Small intestine (tissue), 7 donors: ENCODE data around the gene FSIP1. TPM values are rescaled to one million over a fixed set of nuclear protein-coding genes. Genes with fewer than 3 reads are reported as not detected.

Experiments
- DNase-seq, 2 donors: peaks; one replicate each; pipeline versions ENCODE4 v3.0.0 to v3.0.0-alpha.2; 2013
- FAIRE-seq: peaks from 2 replicates; lab custom pipeline; 2012; peaks lifted over from hg19 to GRCh38; lab: Jason Lieb, UNC
- H3K27ac ChIP-seq, 3 donors: one replicate each; pipeline ENCODE4 v1.5.1; 2013; ENCODE audit warnings: low read length in 2 of 3, mild to moderate bottlenecking in 2 of 3, control low read depth in 1 of 3, inconsistent platforms in 1 of 3, low read depth in 1 of 3, moderate library complexity in 1 of 3
- H3K27me3 ChIP-seq, 3 donors: one replicate each; pipeline ENCODE4 v1.6.1; 2013; ENCODE audit warnings: low read length in 3 of 3, inconsistent platforms in 1 of 3; ENCODE audit not compliant: control insufficient read depth in 3 of 3, insufficient read depth in 3 of 3
- H3K36me3 ChIP-seq, 3 donors: one replicate each; pipeline ENCODE4 v1.6.1; 2013; ENCODE audit warnings: low read length in 3 of 3, inconsistent platforms in 1 of 3, low read depth in 1 of 3, mild to moderate bottlenecking in 1 of 3, moderate library complexity in 1 of 3; ENCODE audit not compliant: control insufficient read depth in 3 of 3, insufficient read depth in 2 of 3
- H3K4me1 ChIP-seq, 3 donors: one replicate each; pipeline ENCODE4 v1.6.1; 2013; ENCODE audit warnings: low read length in 2 of 3, inconsistent platforms in 1 of 3, low read depth in 1 of 3, mild to moderate bottlenecking in 1 of 3, moderate library complexity in 1 of 3; ENCODE audit not compliant: control insufficient read depth in 3 of 3, insufficient read depth in 2 of 3
- H3K4me3 ChIP-seq, 3 donors: one replicate each; pipeline ENCODE4 v1.5.1; 2013; ENCODE audit warnings: low read length in 3 of 3, control low read depth in 1 of 3, inconsistent platforms in 1 of 3, low read depth in 1 of 3, mild to moderate bottlenecking in 1 of 3, moderate library complexity in 1 of 3
- H3K9me3 ChIP-seq, 2 donors: one replicate each; pipeline ENCODE4 v1.6.1; 2013; ENCODE audit warnings: low read depth in 1 of 2, low read length in 1 of 2; ENCODE audit not compliant: control insufficient read depth in 2 of 2, insufficient read depth in 1 of 2
- WGBS, 3 donors: extraction: QIAGEN DNeasy Blood & Tissue Kit; methylation state at CpG; one replicate each; pipeline ENCODE4 v1.1.7; 2013; 5-methylcytosine and 5-hydroxymethylcytosine counted together
- polyA plus RNA-seq, 4 donors: library from polyadenylated mRNA; stranded (reverse) in 3 of 4; unstranded in 1 of 4; fragments of 200-250 nt in 3 of 4; fragments of 120-200 nt in 1 of 4; gene quantifications; one replicate each; pipeline versions ENCODE4 v1.2.1 to v1.2.3, GENCODE V29; 2013
- donor health status: healthy with polysubstance abuse.
- donor health status: control.
- donor health status: control.
- donor health status: Bipolar disorder and iron deficiency.
- donor health status: healthy.

Gene FSIP1
- polyA plus RNA-seq, 4 donors, result 0.12 to 0.72 TPM; not detected in 2

DNA sequence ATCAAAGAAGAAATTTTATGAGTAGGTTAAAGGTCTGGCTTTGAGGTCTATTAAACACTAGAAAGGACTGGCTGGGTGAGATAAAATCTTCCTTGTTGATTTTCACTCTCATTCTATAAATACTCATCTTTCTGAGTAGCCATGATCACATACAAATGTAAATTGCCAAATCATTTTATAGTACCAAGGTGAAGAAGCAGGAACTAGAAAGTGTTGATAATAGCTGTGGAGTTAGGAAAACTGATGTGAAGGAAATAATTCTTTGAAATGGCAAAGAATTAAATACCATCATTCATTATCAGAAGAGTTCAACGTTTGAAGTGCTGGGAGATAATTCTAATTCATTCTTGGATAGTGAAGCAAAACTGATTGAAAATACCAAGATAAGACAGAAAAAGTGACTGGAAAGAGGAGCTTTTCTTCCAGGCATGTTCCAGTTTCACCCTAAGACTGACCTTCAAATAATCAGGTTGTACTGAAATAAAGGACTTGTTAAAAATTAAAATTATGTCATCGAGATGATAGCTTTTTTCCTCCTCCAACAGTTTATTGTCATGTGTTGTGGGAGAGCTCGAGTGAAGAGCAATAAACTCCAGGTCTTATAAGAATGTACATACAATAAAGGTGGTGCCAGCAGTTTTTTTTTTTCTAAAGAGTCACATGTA, 184.3 kb downstream of the FSIP1 start:
- Histone ChIP-seq H3K27me3 (no peaks in the 10 kb centered on the region), H3K9me3 (no peaks in the 10 kb centered on the region), H3K27ac (no peak overlapping the region), H3K4me3 (no peak overlapping the region), H3K4me1 (no peaks in the 10 kb centered on the region), H3K36me3 (peaks cover 0 to 10% (median 6%) of the 10 kb centered on the region in 3 donors)
- peak in 1 of 2 donors; percentile 60 for DNase-seq
- no peak for FAIRE-seq
- WGBS, 3 donors, result 16 to 40% (median 36%) methylated on average over 3 of the region's 3 CpGs

- 91 to 97% (median 96%) methylated on average over 6 of the region's 6 CpGs for WGBS, 3 donors
These were observed 184.9 kb downstream of the FSIP1 start for GRCh38 chr15:39597751-39598185.

GRCh38 chr15:39597336-39597735, 185.3 kb downstream of the FSIP1 start:
- H3K4me3 ChIP-seq, result no peak overlapping the region
- H3K27ac ChIP-seq, result no peak overlapping the region
- H3K4me1 ChIP-seq, result no peaks in the 10 kb centered on the region
- DNase-seq (no peak), FAIRE-seq (no peak)
- H3K27me3 ChIP-seq, result no peaks in the 10 kb centered on the region
- peaks cover 0 to 15% (median 13%) of the 10 kb centered on the region in 3 donors for H3K36me3 ChIP-seq
- H3K9me3 ChIP-seq, result no peaks in the 10 kb centered on the region
- 83 to 96% (median 92%) methylated on average over 2 of the region's 2 CpGs for WGBS, 3 donors

More at GRCh38 chr15:39597751-39598185, 184.9 kb downstream of the FSIP1 start:
- H3K27me3 ChIP-seq, result no peaks in the 10 kb centered on the region
- no peak overlapping the region for H3K27ac ChIP-seq
- H3K36me3 ChIP-seq, result peaks cover 0 to 15% (median 11%) of the 10 kb centered on the region in 3 donors
- H3K4me3 ChIP-seq, result no peak overlapping the region
- no peaks in the 10 kb centered on the region for H3K9me3 ChIP-seq
- no peak for DNase-seq
- H3K4me1 ChIP-seq, result no peaks in the 10 kb centered on the region
- FAIRE-seq, result no peak

DNA sequence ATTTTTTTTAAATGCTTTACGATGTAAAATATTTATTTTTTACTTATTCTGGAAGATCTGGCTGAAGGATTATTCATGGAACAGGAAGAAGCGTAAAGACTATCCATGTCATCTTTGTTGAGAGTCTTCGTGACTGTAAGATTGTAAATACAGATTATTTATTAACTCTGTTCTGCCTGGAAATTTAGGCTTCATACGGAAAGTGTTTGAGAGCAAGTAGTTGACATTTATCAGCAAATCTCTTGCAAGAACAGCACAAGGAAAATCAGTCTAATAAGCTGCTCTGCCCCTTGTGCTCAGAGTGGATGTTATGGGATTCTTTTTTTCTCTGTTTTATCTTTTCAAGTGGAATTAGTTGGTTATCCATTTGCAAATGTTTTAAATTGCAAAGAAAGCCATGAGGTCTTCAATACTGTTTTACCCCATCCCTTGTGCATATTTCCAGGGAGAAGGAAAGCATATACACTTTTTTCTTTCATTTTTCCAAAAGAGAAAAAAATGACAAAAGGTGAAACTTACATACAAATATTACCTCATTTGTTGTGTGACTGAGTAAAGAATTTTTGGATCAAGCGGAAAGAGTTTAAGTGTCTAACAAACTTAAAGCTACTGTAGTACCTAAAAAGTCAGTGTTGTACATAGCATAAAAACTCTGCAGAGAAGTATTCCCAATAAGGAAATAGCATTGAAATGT, 186.1 kb downstream of the FSIP1 start:
- 62 to 71% (median 65%) methylated on average over 5 of the region's 5 CpGs for WGBS, 3 donors
- Histone ChIP-seq H3K27me3 (no peaks in the 10 kb centered on the region), H3K9me3 (no peaks in the 10 kb centered on the region), H3K27ac (no peak overlapping the region), H3K4me3 (no peak overlapping the region), H3K36me3 (peaks cover 0 to 15% (median 13%) of the 10 kb centered on the region in 3 donors), H3K4me1 (no peaks in the 10 kb centered on the region)
- FAIRE-seq (no peak), DNase-seq (no peak)

DNA sequence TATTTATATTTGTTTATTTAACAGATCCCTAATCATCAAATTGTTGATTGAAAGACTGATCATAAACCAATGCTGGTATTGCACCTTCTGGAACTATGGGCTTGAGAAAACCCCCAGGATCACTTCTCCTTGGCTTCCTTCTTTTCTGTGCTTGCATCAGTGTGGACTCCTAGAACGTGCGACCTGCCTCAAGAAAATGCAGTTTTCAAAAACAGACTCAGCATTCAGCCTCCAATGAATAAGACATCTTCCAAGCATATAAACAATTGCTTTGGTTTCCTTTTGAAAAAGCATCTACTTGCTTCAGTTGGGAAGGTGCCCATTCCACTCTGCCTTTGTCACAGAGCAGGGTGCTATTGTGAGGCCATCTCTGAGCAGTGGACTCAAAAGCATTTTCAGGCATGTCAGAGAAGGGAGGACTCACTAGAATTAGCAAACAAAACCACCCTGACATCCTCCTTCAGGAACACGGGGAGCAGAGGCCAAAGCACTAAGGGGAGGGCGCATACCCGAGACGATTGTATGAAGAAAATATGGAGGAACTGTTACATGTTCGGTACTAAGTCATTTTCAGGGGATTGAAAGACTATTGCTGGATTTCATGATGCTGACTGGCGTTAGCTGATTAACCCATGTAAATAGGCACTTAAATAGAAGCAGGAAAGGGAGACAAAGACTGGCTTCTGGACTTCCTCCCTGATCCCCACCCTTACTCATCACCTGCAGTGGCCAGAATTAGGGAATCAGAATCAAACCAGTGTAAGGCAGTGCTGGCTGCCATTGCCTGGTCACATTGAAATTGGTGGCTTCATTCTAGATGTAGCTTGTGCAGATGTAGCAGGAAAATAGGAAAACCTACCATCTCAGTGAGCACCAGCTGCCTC, 187.1 kb downstream of the FSIP1 start:
- Histone ChIP-seq H3K4me1 (no peaks in the 10 kb centered on the region), H3K4me3 (no peak overlapping the region), H3K27me3 (no peaks in the 10 kb centered on the region), H3K36me3 (peaks cover 0 to 15% (median 13%) of the 10 kb centered on the region in 3 donors), H3K27ac (no peak overlapping the region), H3K9me3 (no peaks in the 10 kb centered on the region)
- no peak for FAIRE-seq
- DNase-seq, result no peak
- 79 to 93% (median 90%) methylated on average over 8 of the region's 8 CpGs for WGBS, 3 donors

DNA sequence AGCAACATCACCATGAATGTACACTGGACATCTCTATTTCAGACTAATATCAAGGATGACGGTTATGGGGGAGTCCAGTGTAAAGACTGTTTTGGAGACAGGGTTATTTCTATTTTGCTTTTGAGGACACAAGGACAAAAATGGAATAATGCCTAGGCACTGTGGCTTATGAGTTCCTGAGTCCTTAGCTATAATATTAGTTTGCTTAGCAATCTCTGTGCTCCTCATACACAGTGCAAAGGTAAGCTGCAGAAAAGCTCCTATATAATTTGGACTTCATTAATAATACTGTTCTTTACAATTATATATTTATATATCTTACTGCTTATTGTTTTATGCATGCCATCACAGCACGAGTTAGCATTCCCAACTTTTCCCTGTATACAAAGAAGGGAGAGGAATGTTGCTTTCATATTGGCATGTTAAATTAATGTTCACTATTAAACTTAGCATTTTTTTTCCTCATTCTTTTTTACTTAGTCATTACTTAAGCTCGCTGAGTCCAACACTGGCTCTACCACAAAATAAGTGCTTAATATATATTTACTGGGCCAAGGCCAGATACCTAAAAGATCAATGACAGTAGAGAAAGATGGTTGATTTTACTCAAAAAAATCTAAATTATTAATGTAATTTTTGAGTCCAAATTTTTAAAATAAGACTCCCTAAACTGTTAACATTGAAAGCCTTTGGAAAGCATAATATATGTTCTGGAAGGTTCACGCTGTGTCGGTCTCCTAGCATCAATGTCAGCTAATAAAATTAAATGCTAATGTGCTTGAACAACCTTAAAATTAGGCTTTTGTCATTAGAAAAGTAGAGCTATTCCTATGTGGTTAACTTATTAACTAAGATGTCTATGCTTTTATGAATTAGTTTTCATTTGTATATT, 187.9 kb downstream of the FSIP1 start:
- DNase-seq (no peak), FAIRE-seq (no peak)
- Histone ChIP-seq H3K4me1 (no peaks in the 10 kb centered on the region), H3K4me3 (no peak overlapping the region), H3K36me3 (peaks cover 0 to 15% (median 15%) of the 10 kb centered on the region in 3 donors), H3K27ac (no peak overlapping the region), H3K27me3 (no peaks in the 10 kb centered on the region), H3K9me3 (no peaks in the 10 kb centered on the region)
- WGBS, 3 donors, result 81 to 87% (median 86%) methylated on average over 5 of the region's 5 CpGs

DNA sequence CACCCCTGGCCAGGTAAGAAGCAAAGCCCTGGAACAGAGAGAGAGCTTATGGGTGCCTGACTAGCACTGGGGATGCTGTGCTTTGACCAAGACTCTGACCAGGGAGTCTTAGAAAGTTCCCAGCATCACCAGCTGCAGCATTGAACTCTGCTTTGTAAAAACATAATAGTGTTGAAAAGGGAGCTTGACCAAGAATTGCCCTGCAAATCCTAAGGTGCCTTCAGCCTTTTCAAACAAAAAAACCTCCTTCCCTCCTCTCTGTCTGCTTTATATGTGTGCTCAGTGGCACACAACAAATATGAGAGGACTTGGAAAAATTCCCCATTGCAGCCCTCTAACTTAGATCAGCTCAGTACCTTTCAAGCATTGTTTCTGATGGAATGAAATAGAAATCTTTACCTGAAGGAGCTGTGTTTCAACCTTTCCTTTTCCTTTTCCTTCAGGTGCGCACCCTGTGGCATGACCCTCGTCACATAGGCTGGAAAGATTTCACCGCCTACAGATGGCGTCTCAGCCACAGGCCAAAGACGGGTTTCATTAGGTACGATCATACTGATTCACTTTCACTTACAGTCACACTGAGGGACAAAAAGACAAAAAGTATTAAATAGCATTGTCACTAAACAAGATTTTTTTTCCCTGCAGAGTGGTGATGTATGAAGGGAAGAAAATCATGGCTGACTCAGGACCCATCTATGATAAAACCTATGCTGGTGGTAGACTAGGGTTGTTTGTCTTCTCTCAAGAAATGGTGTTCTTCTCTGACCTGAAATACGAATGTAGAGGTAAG, 188.8 kb downstream of the FSIP1 start:
- DNase-seq (peak in 1 of 2 donors; percentile 14), FAIRE-seq (no peak)
- 72 to 76% (median 75%) methylated on average over 7 of the region's 7 CpGs for WGBS, 3 donors
- Histone ChIP-seq H3K4me1 (no peaks in the 10 kb centered on the region), H3K4me3 (no peak overlapping the region), H3K9me3 (no peaks in the 10 kb centered on the region), H3K27ac (no peak overlapping the region), H3K27me3 (no peaks in the 10 kb centered on the region), H3K36me3 (peaks cover 0 to 21% (median 18%) of the 10 kb centered on the region in 3 donors)
